Measurements from ENCODE around the gene RDH11.

The RDH11 gene

GRCh38 chr14:67650694-67651093 is 44.9 kb downstream of the RDH11 start:
- DNase-seq (ENCODE audit: low read depth in 1 of 2, low spot score in 1 of 2) = no peak

- no peak for DNase-seq (ENCODE audit: low read depth in 1 of 2, low spot score in 1 of 2)
Observed at GRCh38 chr14:67650151-67650550, 45.4 kb downstream of the RDH11 start.

- no peak for DNase-seq (ENCODE audit: low read depth in 1 of 2, low spot score in 1 of 2)
Observed at GRCh38 chr14:67646131-67646530, 49.4 kb downstream of the RDH11 start.

- DNase-seq (ENCODE audit: low read depth in 1 of 2, low spot score in 1 of 2) = no peak
Observed at GRCh38 chr14:67645414-67645813, 50.1 kb downstream of the RDH11 start.

GRCh38 chr14:67644428-67644827 is 51.1 kb downstream of the RDH11 start:
- no peak for DNase-seq (ENCODE audit: low read depth in 1 of 2, low spot score in 1 of 2)

GRCh38 chr14:67643713-67644112 is 51.9 kb downstream of the RDH11 start:
- no peak for DNase-seq (ENCODE audit: low read depth in 1 of 2, low spot score in 1 of 2)

- DNase-seq (ENCODE audit: low read depth in 1 of 2, low spot score in 1 of 2) = no peak
Observed at GRCh38 chr14:67641902-67642749, 53.4 kb downstream of the RDH11 start.

- DNase-seq (ENCODE audit: low read depth in 1 of 2, low spot score in 1 of 2) = no peak
Observed at GRCh38 chr14:67641480-67641879, 54.1 kb downstream of the RDH11 start.

GRCh38 chr14:67638642-67639041 is 56.9 kb downstream of the RDH11 start:
- DNase-seq (ENCODE audit: low read depth in 1 of 2, low spot score in 1 of 2) = no peak

- no peak for DNase-seq (ENCODE audit: low read depth in 1 of 2, low spot score in 1 of 2)
Observed at GRCh38 chr14:67636361-67636919, 59.1 kb downstream of the RDH11 start.

- no peak for DNase-seq (ENCODE audit: low read depth in 1 of 2, low spot score in 1 of 2)
Observed at GRCh38 chr14:67633451-67634147, 62.0 kb downstream of the RDH11 start.

- no peak for DNase-seq (ENCODE audit: low read depth in 1 of 2, low spot score in 1 of 2)
Observed at GRCh38 chr14:67630938-67631337, 64.6 kb downstream of the RDH11 start.

- DNase-seq (ENCODE audit: low read depth in 1 of 2, low spot score in 1 of 2) = no peak
Observed at GRCh38 chr14:67630186-67630585, 65.4 kb downstream of the RDH11 start.

GRCh38 chr14:67627519-67627918 is 68.0 kb downstream of the RDH11 start:
- no peak for DNase-seq (ENCODE audit: low read depth in 1 of 2, low spot score in 1 of 2)
